ENCODE results near the gene RILPL2. TPM values are rescaled to one million over a fixed set of nuclear protein-coding genes. Genes with fewer than 3 reads are reported as not detected.

RILPL2 gene
- total RNA-seq, 1 experiment from 2014 or later: 1.1 TPM

DNA sequence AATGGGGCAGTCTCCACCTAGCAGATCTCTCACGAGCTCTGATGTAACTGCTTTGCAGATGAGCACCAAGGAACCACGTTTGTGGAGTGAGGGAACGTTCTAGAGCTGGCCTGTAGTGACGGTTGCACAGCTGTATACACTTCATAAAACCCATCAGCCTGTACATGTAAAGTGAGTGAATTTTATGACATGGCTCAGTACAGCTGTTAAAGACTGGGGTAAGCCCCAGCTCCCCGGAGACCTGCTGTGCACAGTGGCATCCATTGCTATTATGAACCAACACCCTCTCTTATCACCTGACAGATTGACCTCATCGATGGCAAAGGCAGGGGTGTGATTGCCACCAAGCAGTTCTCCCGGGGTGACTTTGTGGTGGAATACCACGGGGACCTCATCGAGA is 31.9 kb downstream of the RILPL2 start:
- H3K27me3 Mint-ChIP-seq (ENCODE audit: low read depth): peaks cover 51% of the 10 kb centered on the region
- H3K36me3 Mint-ChIP-seq: peaks cover 44% of the 10 kb centered on the region
- DNase-seq (ENCODE audit: low spot score): no peak
- no peak overlapping the region for H3K4me3 Mint-ChIP-seq
- no peak overlapping the region for H3K27ac Mint-ChIP-seq
- no peaks in the 10 kb centered on the region for H3K9me3 Mint-ChIP-seq
- no peak for ATAC-seq
- TF ChIP-seq, protein P1, sequence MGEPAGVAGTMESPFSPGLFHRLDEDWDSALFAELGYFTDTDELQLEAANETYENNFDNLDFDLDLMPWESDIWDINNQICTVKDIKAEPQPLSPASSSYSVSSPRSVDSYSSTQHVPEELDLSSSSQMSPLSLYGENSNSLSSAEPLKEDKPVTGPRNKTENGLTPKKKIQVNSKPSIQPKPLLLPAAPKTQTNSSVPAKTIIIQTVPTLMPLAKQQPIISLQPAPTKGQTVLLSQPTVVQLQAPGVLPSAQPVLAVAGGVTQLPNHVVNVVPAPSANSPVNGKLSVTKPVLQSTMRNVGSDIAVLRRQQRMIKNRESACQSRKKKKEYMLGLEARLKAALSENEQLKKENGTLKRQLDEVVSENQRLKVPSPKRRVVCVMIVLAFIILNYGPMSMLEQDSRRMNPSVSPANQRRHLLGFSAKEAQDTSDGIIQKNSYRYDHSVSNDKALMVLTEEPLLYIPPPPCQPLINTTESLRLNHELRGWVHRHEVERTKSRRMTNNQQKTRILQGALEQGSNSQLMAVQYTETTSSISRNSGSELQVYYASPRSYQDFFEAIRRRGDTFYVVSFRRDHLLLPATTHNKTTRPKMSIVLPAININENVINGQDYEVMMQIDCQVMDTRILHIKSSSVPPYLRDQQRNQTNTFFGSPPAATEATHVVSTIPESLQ (CRISPR knock-in tag; IDR thresholded peaks at IDR 0.05): no peak
- TF ChIP-seq, protein P2, sequence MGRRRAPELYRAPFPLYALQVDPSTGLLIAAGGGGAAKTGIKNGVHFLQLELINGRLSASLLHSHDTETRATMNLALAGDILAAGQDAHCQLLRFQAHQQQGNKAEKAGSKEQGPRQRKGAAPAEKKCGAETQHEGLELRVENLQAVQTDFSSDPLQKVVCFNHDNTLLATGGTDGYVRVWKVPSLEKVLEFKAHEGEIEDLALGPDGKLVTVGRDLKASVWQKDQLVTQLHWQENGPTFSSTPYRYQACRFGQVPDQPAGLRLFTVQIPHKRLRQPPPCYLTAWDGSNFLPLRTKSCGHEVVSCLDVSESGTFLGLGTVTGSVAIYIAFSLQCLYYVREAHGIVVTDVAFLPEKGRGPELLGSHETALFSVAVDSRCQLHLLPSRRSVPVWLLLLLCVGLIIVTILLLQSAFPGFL (CRISPR knock-in tag; IDR thresholded peaks at IDR 0.05; ENCODE audit: borderline replicate concordance): no peak
- no peak for TF ChIP-seq ELF4 (CRISPR knock-in tag; IDR thresholded peaks at IDR 0.05; ENCODE audit: low read depth)
- no peak for TF ChIP-seq SP1 (CRISPR knock-in tag; conservative IDR thresholded peaks at IDR 0.05)
- TF ChIP-seq SMAD4 (CRISPR knock-in tag; IDR thresholded peaks at IDR 0.05): no peak
- H3K4me1 Mint-ChIP-seq: peaks cover 7% of the 10 kb centered on the region
- POLR2A ChIA-PET: interaction anchor here (3.1 kb wide), 1 partner anchor 21 kb away, joined by 8 read pairs; the partner anchor contains the start of gene KMT5A
- CTCF ChIA-PET: no interaction called here

DNA sequence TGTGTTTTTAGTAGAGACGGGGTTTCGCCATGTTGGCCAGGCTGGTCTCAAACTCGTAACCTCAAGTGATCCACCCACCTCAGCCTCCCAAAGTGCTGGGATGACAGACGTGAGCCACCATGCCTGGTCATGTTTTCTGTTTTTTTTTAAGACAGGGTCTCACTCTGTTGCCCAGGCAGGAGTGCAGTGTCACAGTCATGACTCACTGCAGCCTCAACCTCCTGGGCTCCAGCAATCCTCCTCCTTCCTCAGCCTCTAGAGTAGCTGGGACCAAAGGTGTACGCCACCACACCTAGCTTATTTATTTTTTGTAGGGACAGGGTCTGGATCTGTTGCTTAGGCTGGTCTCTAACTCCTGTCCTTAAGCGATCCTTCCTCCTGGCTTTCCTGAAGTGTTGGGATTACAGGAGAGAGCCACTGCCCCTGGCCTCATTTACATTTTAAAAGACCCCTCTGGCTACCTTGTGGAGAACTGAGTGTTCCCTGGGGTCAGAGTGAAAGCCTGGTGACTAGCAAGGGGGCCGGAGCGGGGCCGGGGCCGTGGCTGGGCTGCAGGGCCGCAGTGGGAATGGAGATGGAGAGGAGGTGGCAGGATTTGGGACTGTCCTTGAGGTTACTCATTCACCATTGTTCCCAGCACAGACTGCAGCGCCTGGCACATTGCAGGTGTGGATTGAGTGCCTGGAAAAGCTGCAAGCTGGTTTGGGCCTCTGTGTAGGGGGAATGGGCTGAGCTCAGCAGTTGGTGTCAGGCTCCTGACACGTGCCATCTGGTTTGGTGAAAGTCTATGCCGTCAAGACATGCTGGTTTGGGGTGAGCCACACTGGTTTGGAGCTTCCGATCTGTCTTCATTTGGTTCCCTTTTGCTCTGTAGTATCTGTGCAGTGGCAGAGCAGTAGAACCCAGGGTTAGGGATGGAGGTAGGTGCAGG is 34.5 kb downstream of the RILPL2 start:
- ATAC-seq: peak; percentile 99
- Mint-ChIP-seq H3K27me3 (ENCODE audit: low read depth) (peaks cover 66% of the 10 kb centered on the region), H3K9me3 (no peaks in the 10 kb centered on the region), H3K4me1 (peaks cover 7% of the 10 kb centered on the region), H3K4me3 (no peak overlapping the region), H3K36me3 (peaks cover 46% of the 10 kb centered on the region), H3K27ac (no peak overlapping the region)
- ChIA-PET CTCF (interaction anchor here (0.5 to 1.4 kb wide), 3 partner anchors 17 to 180 kb away, joined by 4 to 5 read pairs (median 5); no protein-coding TSS in a partner anchor), POLR2A (interaction anchor here (3.1 kb wide), 1 partner anchor 18 kb away, joined by 8 read pairs; the partner anchor contains the start of gene KMT5A)
- peak; percentile 60 for DNase-seq (ENCODE audit: low spot score)
- peak; percentile 61 for TF ChIP-seq SP1 (CRISPR knock-in tag; conservative IDR thresholded peaks at IDR 0.05)
- TF ChIP-seq ZBTB21 (CRISPR knock-in tag; IDR thresholded peaks at IDR 0.05; ENCODE audit: borderline replicate concordance): no peak
- peak; percentile 90 for TF ChIP-seq ZNF121 (CRISPR knock-in tag; IDR thresholded peaks at IDR 0.05)
- TF ChIP-seq, protein P3, sequence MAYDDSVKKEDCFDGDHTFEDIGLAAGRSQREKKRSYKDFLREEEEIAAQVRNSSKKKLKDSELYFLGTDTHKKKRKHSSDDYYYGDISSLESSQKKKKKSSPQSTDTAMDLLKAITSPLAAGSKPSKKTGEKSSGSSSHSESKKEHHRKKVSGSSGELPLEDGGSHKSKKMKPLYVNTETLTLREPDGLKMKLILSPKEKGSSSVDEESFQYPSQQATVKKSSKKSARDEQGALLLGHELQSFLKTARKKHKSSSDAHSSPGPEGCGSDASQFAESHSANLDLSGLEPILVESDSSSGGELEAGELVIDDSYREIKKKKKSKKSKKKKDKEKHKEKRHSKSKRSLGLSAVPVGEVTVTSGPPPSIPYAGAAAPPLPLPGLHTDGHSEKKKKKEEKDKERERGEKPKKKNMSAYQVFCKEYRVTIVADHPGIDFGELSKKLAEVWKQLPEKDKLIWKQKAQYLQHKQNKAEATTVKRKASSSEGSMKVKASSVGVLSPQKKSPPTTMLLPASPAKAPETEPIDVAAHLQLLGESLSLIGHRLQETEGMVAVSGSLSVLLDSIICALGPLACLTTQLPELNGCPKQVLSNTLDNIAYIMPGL (CRISPR knock-in tag; IDR thresholded peaks at IDR 0.05): no peak
- TF ChIP-seq, protein P4, sequence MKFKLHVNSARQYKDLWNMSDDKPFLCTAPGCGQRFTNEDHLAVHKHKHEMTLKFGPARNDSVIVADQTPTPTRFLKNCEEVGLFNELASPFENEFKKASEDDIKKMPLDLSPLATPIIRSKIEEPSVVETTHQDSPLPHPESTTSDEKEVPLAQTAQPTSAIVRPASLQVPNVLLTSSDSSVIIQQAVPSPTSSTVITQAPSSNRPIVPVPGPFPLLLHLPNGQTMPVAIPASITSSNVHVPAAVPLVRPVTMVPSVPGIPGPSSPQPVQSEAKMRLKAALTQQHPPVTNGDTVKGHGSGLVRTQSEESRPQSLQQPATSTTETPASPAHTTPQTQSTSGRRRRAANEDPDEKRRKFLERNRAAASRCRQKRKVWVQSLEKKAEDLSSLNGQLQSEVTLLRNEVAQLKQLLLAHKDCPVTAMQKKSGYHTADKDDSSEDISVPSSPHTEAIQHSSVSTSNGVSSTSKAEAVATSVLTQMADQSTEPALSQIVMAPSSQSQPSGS (CRISPR knock-in tag; IDR thresholded peaks at IDR 0.05; ENCODE audit: borderline replicate concordance, low read depth): no peak
- no peak for TF ChIP-seq ZNF317 (CRISPR knock-in tag; IDR thresholded peaks at IDR 0.05; ENCODE audit: borderline replicate concordance, low read depth)
- TF ChIP-seq SOX15 (CRISPR knock-in tag; IDR thresholded peaks at IDR 0.05): no peak
- TF ChIP-seq, protein P5, sequence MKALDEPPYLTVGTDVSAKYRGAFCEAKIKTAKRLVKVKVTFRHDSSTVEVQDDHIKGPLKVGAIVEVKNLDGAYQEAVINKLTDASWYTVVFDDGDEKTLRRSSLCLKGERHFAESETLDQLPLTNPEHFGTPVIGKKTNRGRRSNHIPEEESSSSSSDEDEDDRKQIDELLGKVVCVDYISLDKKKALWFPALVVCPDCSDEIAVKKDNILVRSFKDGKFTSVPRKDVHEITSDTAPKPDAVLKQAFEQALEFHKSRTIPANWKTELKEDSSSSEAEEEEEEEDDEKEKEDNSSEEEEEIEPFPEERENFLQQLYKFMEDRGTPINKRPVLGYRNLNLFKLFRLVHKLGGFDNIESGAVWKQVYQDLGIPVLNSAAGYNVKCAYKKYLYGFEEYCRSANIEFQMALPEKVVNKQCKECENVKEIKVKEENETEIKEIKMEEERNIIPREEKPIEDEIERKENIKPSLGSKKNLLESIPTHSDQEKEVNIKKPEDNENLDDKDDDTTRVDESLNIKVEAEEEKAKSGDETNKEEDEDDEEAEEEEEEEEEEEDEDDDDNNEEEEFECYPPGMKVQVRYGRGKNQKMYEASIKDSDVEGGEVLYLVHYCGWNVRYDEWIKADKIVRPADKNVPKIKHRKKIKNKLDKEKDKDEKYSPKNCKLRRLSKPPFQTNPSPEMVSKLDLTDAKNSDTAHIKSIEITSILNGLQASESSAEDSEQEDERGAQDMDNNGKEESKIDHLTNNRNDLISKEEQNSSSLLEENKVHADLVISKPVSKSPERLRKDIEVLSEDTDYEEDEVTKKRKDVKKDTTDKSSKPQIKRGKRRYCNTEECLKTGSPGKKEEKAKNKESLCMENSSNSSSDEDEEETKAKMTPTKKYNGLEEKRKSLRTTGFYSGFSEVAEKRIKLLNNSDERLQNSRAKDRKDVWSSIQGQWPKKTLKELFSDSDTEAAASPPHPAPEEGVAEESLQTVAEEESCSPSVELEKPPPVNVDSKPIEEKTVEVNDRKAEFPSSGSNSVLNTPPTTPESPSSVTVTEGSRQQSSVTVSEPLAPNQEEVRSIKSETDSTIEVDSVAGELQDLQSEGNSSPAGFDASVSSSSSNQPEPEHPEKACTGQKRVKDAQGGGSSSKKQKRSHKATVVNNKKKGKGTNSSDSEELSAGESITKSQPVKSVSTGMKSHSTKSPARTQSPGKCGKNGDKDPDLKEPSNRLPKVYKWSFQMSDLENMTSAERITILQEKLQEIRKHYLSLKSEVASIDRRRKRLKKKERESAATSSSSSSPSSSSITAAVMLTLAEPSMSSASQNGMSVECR (CRISPR knock-in tag; IDR thresholded peaks at IDR 0.05; ENCODE audit: borderline replicate concordance): no peak
- TF ChIP-seq ZNF671 (CRISPR knock-in tag; IDR thresholded peaks at IDR 0.05): no peak
- TF ChIP-seq OVOL2 (CRISPR knock-in tag; IDR thresholded peaks at IDR 0.05; ENCODE audit: borderline replicate concordance): no peak
- TF ChIP-seq ZNF423 (CRISPR knock-in tag; IDR thresholded peaks at IDR 0.05): peak; percentile 34; the same call in 1 of the 2 replicates
- no peak for TF ChIP-seq ELF4 (CRISPR knock-in tag; IDR thresholded peaks at IDR 0.05; ENCODE audit: low read depth)
- TF ChIP-seq GTF2I (CRISPR knock-in tag; conservative IDR thresholded peaks at IDR 0.05): no peak
- TF ChIP-seq IRF2 (CRISPR knock-in tag; IDR thresholded peaks at IDR 0.05; ENCODE audit: borderline replicate concordance, low read depth): no peak
- no peak for TF ChIP-seq ESRRA (CRISPR knock-in tag; IDR thresholded peaks at IDR 0.05; ENCODE audit: borderline replicate concordance)
